ENCODE measurements around the gene SLC28A2. TPM values are rescaled to one million over a fixed set of nuclear protein-coding genes. Genes with fewer than 3 reads are reported as not detected.
"Not testable (repeated sequence)": the region's sequence is repeated elsewhere in the genome, so short reads cannot be mapped to it uniquely, and the experiment has no call there.

The SLC28A2 gene
- total RNA-seq, 1 donor from 2014 or later = not detected

DNA sequence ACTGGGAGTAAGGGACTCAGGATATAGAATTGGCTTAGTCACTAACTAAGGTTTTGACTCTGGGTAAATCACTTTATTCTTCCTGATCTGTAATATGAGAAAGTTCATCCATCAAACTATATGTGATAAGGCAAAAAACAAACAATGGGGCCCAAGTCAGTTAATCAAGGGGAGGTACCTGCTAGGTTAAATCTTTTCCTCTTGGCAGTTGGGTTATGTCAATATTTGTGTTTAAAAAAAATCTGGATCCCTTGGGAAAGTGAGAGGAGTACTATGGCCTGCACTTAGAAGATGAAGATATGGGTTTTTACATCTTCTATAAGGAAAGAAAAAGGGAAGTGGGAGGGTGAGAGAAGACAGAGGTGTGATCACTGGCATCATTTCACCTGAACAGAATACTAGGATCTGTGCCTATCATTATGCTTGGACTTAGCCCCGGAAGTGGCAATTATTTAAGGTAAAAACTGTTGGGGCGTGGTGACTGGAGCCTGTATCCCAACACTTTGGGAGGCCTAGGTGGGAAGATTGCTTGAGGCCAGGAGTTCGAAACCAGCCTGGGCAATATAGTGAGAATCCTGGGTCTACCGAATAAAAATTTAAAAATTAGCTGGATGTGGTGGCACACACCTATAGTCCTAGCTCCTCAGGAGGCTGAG, 2.8 kb upstream of the SLC28A2 start:
- intact Hi-C loops (cut with micrococcal nuclease) = no loop called here
- DNase-seq (no peak), ATAC-seq (ENCODE audit: low read depth) (no peak)
- ChIA-PET POLR2A (no interaction called here), CTCF (no interaction called here)
- Mint-ChIP-seq H3K4me1 (no peaks in the 10 kb centered on the region), H3K27ac (no peak overlapping the region), H3K36me3 (ENCODE audit: low read depth) (peaks cover 6% of the 10 kb centered on the region), H3K4me3 (no peak overlapping the region), H3K27me3 (peaks cover 4% of the 10 kb centered on the region), H3K9me3 (peaks cover 17% of the 10 kb centered on the region)
- TF ChIP-seq, protein P1, sequence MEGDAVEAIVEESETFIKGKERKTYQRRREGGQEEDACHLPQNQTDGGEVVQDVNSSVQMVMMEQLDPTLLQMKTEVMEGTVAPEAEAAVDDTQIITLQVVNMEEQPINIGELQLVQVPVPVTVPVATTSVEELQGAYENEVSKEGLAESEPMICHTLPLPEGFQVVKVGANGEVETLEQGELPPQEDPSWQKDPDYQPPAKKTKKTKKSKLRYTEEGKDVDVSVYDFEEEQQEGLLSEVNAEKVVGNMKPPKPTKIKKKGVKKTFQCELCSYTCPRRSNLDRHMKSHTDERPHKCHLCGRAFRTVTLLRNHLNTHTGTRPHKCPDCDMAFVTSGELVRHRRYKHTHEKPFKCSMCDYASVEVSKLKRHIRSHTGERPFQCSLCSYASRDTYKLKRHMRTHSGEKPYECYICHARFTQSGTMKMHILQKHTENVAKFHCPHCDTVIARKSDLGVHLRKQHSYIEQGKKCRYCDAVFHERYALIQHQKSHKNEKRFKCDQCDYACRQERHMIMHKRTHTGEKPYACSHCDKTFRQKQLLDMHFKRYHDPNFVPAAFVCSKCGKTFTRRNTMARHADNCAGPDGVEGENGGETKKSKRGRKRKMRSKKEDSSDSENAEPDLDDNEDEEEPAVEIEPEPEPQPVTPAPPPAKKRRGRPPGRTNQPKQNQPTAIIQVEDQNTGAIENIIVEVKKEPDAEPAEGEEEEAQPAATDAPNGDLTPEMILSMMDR (IDR thresholded peaks at IDR 0.05) = no peak

DNA sequence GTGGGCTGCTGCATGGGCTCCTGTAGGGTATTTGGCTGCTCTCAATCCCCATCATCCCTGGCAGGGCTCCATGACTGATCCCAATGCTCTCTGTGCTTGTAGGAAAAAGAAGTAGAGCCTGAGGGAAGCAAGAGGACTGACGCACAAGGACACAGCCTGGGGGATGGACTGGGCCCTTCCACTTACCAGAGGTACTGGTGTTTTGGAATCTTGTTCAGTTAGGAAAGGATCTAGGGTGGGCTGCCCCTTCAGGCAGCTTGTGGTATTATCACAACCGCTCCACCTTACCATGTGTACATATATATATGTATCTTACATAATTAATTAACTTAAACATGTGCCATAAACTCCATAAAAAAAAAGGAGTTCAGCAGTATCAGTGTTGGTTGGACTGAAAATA, 1.3 kb downstream of the SLC28A2 start:
- no peak for DNase-seq
- H3K4me3 Mint-ChIP-seq = no peak overlapping the region
- CTCF ChIA-PET = no interaction called here

DNA sequence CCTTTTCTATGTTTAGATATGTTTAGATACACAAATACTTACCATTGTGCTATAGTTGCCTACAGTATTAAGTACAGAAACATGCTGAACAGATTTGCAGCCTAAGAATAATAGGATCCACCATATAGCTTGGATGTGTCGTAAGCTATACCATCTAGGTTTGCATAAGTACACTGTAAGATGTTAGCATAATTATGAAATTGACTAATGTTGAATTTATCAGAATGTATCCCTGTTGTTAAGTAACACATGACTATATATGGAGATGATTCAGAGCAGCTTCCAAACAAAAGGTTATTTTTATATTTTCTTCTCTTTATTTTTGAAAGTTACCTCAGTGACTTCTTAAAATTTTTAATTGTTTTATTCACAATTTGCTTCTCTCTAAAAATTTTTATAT, 2.4 kb downstream of the SLC28A2 start:
- H3K36me3 Mint-ChIP-seq (ENCODE audit: low read depth) = no peaks in the 10 kb centered on the region
- no peaks in the 10 kb centered on the region for H3K27me3 Mint-ChIP-seq
- no peaks in the 10 kb centered on the region for H3K4me1 Mint-ChIP-seq
- DNase-seq = no peak
- no peaks in the 10 kb centered on the region for H3K9me3 Mint-ChIP-seq
- no peak for ATAC-seq (ENCODE audit: low read depth)
- TF ChIP-seq, protein P1 (IDR thresholded peaks at IDR 0.05) = no peak
- intact Hi-C loops (cut with micrococcal nuclease) = no loop called here
- CTCF ChIA-PET = no interaction called here
- no peak overlapping the region for H3K27ac Mint-ChIP-seq
- POLR2A ChIA-PET = interaction anchor here (0.7 kb wide), 1 partner anchor 25 kb away, joined by 3 read pairs; no protein-coding TSS in a partner anchor
- H3K4me3 Mint-ChIP-seq = no peak overlapping the region

More for the DNA sequence above, 1.3 kb downstream of the SLC28A2 start:
- no peaks in the 10 kb centered on the region for H3K36me3 Mint-ChIP-seq (ENCODE audit: low read depth)
- no peak overlapping the region for H3K27ac Mint-ChIP-seq
- POLR2A ChIA-PET = no interaction called here
- ATAC-seq (ENCODE audit: low read depth) = no peak
- H3K4me1 Mint-ChIP-seq = no peaks in the 10 kb centered on the region
- peaks cover 4% of the 10 kb centered on the region for H3K27me3 Mint-ChIP-seq
- TF ChIP-seq, protein P1 (IDR thresholded peaks at IDR 0.05) = no peak
- intact Hi-C loops (cut with micrococcal nuclease) = no loop called here
- peaks cover 6% of the 10 kb centered on the region for H3K9me3 Mint-ChIP-seq

DNA sequence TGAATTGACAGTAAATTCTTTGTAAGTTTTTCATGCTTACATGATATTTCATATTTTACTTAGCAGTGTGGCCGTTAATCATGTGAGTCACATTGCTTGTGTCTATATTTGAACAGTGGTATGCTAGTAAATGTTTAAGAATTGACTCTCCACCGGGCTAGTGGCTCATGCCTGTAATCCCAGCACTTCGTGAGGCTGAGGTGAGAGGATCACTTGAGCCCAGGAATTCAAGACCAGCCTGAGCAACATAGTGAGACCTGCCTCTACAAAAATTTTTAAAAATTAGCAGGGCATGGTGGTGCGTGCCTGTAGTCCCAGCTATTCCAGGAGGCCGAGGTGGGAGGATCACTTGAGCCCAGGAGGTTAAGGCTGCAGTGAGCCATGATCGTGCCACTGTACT, 2.8 kb downstream of the SLC28A2 start:
- H3K4me1 Mint-ChIP-seq; H3K27me3 Mint-ChIP-seq; CTCF ChIA-PET; H3K27ac Mint-ChIP-seq; ATAC-seq (ENCODE audit: low read depth); intact Hi-C loops (cut with micrococcal nuclease); H3K36me3 Mint-ChIP-seq (ENCODE audit: low read depth); H3K4me3 Mint-ChIP-seq; DNase-seq; H3K9me3 Mint-ChIP-seq: not testable (repeated sequence)
- POLR2A ChIA-PET = interaction anchor here (0.7 kb wide), 1 partner anchor 24 kb away, joined by 3 read pairs; no protein-coding TSS in a partner anchor

DNA sequence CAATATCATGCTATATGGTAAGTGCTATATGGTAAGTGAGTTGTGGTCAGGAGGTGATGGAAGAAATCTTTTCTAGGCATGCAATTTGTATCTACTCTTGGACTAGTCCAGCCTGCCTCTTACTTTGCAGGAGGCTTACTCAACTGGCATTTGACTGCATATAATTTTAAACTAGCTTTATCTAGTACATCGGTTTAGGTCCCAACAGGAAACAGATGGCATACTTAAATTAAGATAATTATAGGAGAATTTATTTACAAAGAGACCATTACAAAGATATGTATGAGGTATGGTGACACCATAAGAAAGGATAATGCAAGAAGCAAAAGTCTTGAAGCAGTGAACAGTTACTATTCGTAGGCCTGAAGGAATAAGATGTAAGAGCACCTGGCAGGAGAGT, 7.8 kb downstream of the SLC28A2 start:
- DNase-seq = no peak
- Mint-ChIP-seq H3K27me3 (peaks cover 3% of the 10 kb centered on the region), H3K36me3 (ENCODE audit: low read depth) (no peaks in the 10 kb centered on the region), H3K4me3 (no peak overlapping the region), H3K4me1 (no peaks in the 10 kb centered on the region), H3K27ac (no peak overlapping the region), H3K9me3 (no peaks in the 10 kb centered on the region)
- CTCF ChIA-PET = no interaction called here
- POLR2A ChIA-PET = no interaction called here
- no peak for ATAC-seq (ENCODE audit: low read depth)
- intact Hi-C loops (cut with micrococcal nuclease) = no loop called here
- TF ChIP-seq, protein P1 (IDR thresholded peaks at IDR 0.05) = no peak
